SU-DHL-6 (cell line): ENCODE measurements around the gene IL24.

Experiments
- CTCF ChIP-seq: fragments of 200-600 bp; sonication (generic); IDR thresholded peaks from one replicate; pipeline ENCODE4 v1.5.1; 2017; ENCODE audit warnings: antibody characterized with exemption, mild to moderate bottlenecking, low read length, moderate library complexity; ENCODE audit not compliant: insufficient read depth, poor library complexity, severe bottlenecking
- EZH2phosphoT487 ChIP-seq: fragments of 200-600 bp; sonication (generic), shearing (Covaris generic); conservative IDR thresholded peaks from 2 replicates; pipeline ENCODE4 v1.6.1; 2018; ENCODE audit warnings: mild to moderate bottlenecking, antibody characterized with exemption, low read length, moderate library complexity, mixed read lengths

GRCh38 chr1:206878456-206878855 lies 18.8 kb upstream of the IL24 start:
- TF ChIP-seq CTCF (no peak), EZH2phosphoT487 (no peak)
